ELF-1 (cell line): ENCODE results near the gene AP2A1.
"Not testable (repeated sequence)": the region's sequence is repeated elsewhere in the genome, so short reads cannot be mapped to it uniquely, and the experiment has no call there.

Experiments
- DNase-seq: peaks from one replicate; pipeline ENCODE4 v3.0.0-alpha.2; 2016; ENCODE audit warnings: low read depth, low spot score

AP2A1 gene

GRCh38 chr19:49766930-49767299 lies at the start of gene AP2A1:
Gene AP2A1, plus strand, starts transcription at chr19:49767001. Its CDS starts 133 bp downstream, at chr19:49767134.
- DNase-seq: no peak

GRCh38 chr19:49718511-49718910 lies 48.3 kb upstream of the AP2A1 start:
- no peak for DNase-seq

- no peak for DNase-seq
These were observed 47.8 kb upstream of the AP2A1 start for GRCh38 chr19:49718991-49719390.

GRCh38 chr19:49719420-49719819 lies 47.4 kb upstream of the AP2A1 start:
- DNase-seq: not testable (repeated sequence)

GRCh38 chr19:49727217-49728030 lies 39.4 kb upstream of the AP2A1 start:
- no peak for DNase-seq

GRCh38 chr19:49730166-49730565 lies 36.6 kb upstream of the AP2A1 start:
- no peak for DNase-seq

- DNase-seq: no peak
These were observed 28.5 kb upstream of the AP2A1 start for GRCh38 chr19:49738268-49738667.

GRCh38 chr19:49739098-49739497 lies 27.7 kb upstream of the AP2A1 start:
- DNase-seq: no peak

GRCh38 chr19:49739933-49740332 lies 26.9 kb upstream of the AP2A1 start:
- no peak for DNase-seq

- DNase-seq: no peak
These were observed 25.5 kb upstream of the AP2A1 start for GRCh38 chr19:49741210-49741844.

- peak; percentile 86 for DNase-seq
These were observed 21.8 kb upstream of the AP2A1 start for GRCh38 chr19:49744946-49745381.

- peak; percentile 99 for DNase-seq
These were observed 20.4 kb upstream of the AP2A1 start for GRCh38 chr19:49746206-49746958.

GRCh38 chr19:49749055-49749716 lies 17.6 kb upstream of the AP2A1 start:
- DNase-seq: peak; percentile 19

GRCh38 chr19:49749771-49750170 lies 17.0 kb upstream of the AP2A1 start:
- DNase-seq: no peak

- no peak for DNase-seq
These were observed 14.1 kb upstream of the AP2A1 start for GRCh38 chr19:49752701-49753100.

GRCh38 chr19:49755956-49756355 lies 10.8 kb upstream of the AP2A1 start:
- no peak for DNase-seq

- peak; percentile 45 for DNase-seq
These were observed 8.5 kb upstream of the AP2A1 start for GRCh38 chr19:49758292-49758691.

GRCh38 chr19:49761249-49761624 lies 5.6 kb upstream of the AP2A1 start:
- DNase-seq: peak; percentile 13

- peak; percentile 70 for DNase-seq
These were observed 5.0 kb upstream of the AP2A1 start for GRCh38 chr19:49761625-49762311.

- no peak for DNase-seq
These were observed 3.6 kb upstream of the AP2A1 start, which contains the start of gene TSKS for GRCh38 chr19:49763230-49763629. Gene TSKS, minus strand, starts transcription at chr19:49763306. Its CDS starts 59 bp downstream, at chr19:49763247.

GRCh38 chr19:49764341-49764740 lies 2.5 kb upstream of the AP2A1 start:
- no peak for DNase-seq
